Measurements from ENCODE around the gene SLITRK6. TPM values are rescaled to one million over a fixed set of nuclear protein-coding genes. Genes with fewer than 3 reads are reported as not detected.

Gene SLITRK6
- total RNA-seq, 4 donors from 2014 or later: 5.0 to 17.3 (median 8.0) TPM

- H3K36me3 ChIP-seq: no peaks in the 10 kb centered on the region
- H3K4me3 ChIP-seq: no peak overlapping the region
- no peaks in the 10 kb centered on the region for H3K27me3 ChIP-seq
- no peak for TF ChIP-seq POLR2A (IDR thresholded peaks at IDR 0.05)
- TF ChIP-seq, protein P1, sequence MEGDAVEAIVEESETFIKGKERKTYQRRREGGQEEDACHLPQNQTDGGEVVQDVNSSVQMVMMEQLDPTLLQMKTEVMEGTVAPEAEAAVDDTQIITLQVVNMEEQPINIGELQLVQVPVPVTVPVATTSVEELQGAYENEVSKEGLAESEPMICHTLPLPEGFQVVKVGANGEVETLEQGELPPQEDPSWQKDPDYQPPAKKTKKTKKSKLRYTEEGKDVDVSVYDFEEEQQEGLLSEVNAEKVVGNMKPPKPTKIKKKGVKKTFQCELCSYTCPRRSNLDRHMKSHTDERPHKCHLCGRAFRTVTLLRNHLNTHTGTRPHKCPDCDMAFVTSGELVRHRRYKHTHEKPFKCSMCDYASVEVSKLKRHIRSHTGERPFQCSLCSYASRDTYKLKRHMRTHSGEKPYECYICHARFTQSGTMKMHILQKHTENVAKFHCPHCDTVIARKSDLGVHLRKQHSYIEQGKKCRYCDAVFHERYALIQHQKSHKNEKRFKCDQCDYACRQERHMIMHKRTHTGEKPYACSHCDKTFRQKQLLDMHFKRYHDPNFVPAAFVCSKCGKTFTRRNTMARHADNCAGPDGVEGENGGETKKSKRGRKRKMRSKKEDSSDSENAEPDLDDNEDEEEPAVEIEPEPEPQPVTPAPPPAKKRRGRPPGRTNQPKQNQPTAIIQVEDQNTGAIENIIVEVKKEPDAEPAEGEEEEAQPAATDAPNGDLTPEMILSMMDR (IDR thresholded peaks at IDR 0.05): no peak
- no peaks in the 10 kb centered on the region for H3K9me3 ChIP-seq
- no peak for DNase-seq
- H3K4me1 ChIP-seq: no peaks in the 10 kb centered on the region
- no peak overlapping the region for H3K27ac ChIP-seq
These were observed 26.2 kb upstream of the SLITRK6 start for GRCh38 chr13:85825454-85825853.

DNA sequence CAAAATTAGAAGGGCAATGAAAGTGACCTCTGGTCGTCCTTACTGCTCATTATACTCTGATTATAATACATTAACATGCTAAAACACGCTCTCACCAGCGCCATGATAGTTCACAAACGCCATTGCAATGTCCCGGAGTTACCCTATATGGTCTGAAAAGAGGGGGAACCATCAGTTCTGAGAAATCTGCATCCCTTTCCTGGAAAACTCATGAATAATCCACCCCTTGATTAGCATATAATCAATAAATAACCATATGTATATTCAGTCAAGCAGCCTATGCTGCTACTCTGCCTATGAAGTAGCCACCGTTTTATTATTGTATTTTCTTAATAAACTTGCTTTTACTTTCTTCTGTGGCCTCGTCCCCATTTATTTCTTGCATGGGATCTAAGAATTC is 24.6 kb upstream of the SLITRK6 start:
- Histone ChIP-seq H3K27me3 (no peaks in the 10 kb centered on the region), H3K4me3 (no peak overlapping the region), H3K27ac (no peak overlapping the region), H3K9me3 (no peaks in the 10 kb centered on the region), H3K36me3 (no peaks in the 10 kb centered on the region), H3K4me1 (no peaks in the 10 kb centered on the region)
- TF ChIP-seq, protein P1 (IDR thresholded peaks at IDR 0.05): no peak
- no peak for TF ChIP-seq POLR2A (IDR thresholded peaks at IDR 0.05)
- no peak for DNase-seq

- no peaks in the 10 kb centered on the region for H3K36me3 ChIP-seq
These were observed 20.3 kb upstream of the SLITRK6 start for GRCh38 chr13:85819513-85819912.

GRCh38 chr13:85816413-85816812 is 17.2 kb upstream of the SLITRK6 start:
- no peak overlapping the region for H3K27ac ChIP-seq
- H3K4me3 ChIP-seq: no peak overlapping the region
- H3K4me1 ChIP-seq: no peaks in the 10 kb centered on the region
- no peaks in the 10 kb centered on the region for H3K36me3 ChIP-seq
- no peaks in the 10 kb centered on the region for H3K9me3 ChIP-seq
- DNase-seq: no peak
- no peaks in the 10 kb centered on the region for H3K27me3 ChIP-seq
- TF ChIP-seq POLR2A (IDR thresholded peaks at IDR 0.05): no peak
- TF ChIP-seq, protein P1 (IDR thresholded peaks at IDR 0.05): no peak

More at GRCh38 chr13:85819513-85819912, 20.3 kb upstream of the SLITRK6 start:
- Histone ChIP-seq H3K27ac (no peak overlapping the region), H3K4me3 (no peak overlapping the region), H3K4me1 (no peaks in the 10 kb centered on the region), H3K27me3 (no peaks in the 10 kb centered on the region), H3K9me3 (no peaks in the 10 kb centered on the region)
- TF ChIP-seq, protein P1 (IDR thresholded peaks at IDR 0.05): no peak
- TF ChIP-seq POLR2A (IDR thresholded peaks at IDR 0.05): no peak
- no peak for DNase-seq

DNA sequence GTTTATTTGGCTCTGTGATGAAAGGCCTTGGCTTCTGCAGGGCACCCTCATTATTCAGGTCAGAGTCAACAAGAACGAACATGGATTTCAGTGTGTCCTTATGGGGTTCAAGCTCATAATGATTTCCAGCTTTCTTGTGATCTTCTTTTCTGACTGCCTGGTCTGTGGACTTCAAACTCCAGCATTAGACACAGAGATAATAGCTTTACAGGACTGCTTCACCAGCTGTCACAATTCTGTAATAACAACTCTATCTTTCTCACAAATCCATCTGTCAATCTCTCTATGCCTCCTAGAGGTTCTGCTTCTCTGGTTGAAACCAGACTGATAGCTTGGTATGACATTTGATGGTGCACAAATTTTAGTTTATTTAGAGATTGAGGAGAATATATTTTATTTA is 13.1 kb upstream of the SLITRK6 start:
- no peaks in the 10 kb centered on the region for H3K4me1 ChIP-seq
- no peak for DNase-seq
- H3K4me3 ChIP-seq: no peak overlapping the region
- H3K27ac ChIP-seq: no peak overlapping the region
- no peaks in the 10 kb centered on the region for H3K27me3 ChIP-seq
- no peaks in the 10 kb centered on the region for H3K36me3 ChIP-seq
- no peaks in the 10 kb centered on the region for H3K9me3 ChIP-seq
- no peak for TF ChIP-seq POLR2A (IDR thresholded peaks at IDR 0.05)
- TF ChIP-seq, protein P1 (IDR thresholded peaks at IDR 0.05): no peak

GRCh38 chr13:85808811-85809210 is 9.6 kb upstream of the SLITRK6 start:
- H3K27ac ChIP-seq: no peak overlapping the region
- no peaks in the 10 kb centered on the region for H3K9me3 ChIP-seq
- no peaks in the 10 kb centered on the region for H3K4me1 ChIP-seq
- no peak for DNase-seq
- H3K36me3 ChIP-seq: no peaks in the 10 kb centered on the region
- H3K4me3 ChIP-seq: no peak overlapping the region
- no peaks in the 10 kb centered on the region for H3K27me3 ChIP-seq
- TF ChIP-seq, protein P1 (IDR thresholded peaks at IDR 0.05): no peak
- no peak for TF ChIP-seq POLR2A (IDR thresholded peaks at IDR 0.05)

All from Peyer's patch (tissue), 4 donors.